KOPT-K1 (cell line): ENCODE measurements around the gene SEPTIN5.

ENCODE experiments used
- H3K27ac ChIP-seq: fragments of 200-600 bp; sonication (generic); 2 replicates; pipeline ENCODE4 v1.5.1; 2016; ENCODE audit warnings: antibody characterized with exemption, mild to moderate bottlenecking, low read depth, low read length; ENCODE audit not compliant: poor library complexity, severe bottlenecking
- H3K36me3 ChIP-seq: fragments of 200-600 bp; sonication (generic); 2 replicates; pipeline ENCODE4 v1.5.1; 2017; ENCODE audit warnings: antibody characterized with exemption, mild to moderate bottlenecking, low read length, moderate library complexity; ENCODE audit not compliant: insufficient read depth
- H3K9me3 ChIP-seq: fragments of 200-600 bp; sonication (generic); 2 replicates; pipeline ENCODE4 v1.5.1; 2017; ENCODE audit warnings: antibody characterized with exemption, low read length, mild to moderate bottlenecking; ENCODE audit not compliant: insufficient read depth, poor library complexity, severe bottlenecking

Gene SEPTIN5

DNA sequence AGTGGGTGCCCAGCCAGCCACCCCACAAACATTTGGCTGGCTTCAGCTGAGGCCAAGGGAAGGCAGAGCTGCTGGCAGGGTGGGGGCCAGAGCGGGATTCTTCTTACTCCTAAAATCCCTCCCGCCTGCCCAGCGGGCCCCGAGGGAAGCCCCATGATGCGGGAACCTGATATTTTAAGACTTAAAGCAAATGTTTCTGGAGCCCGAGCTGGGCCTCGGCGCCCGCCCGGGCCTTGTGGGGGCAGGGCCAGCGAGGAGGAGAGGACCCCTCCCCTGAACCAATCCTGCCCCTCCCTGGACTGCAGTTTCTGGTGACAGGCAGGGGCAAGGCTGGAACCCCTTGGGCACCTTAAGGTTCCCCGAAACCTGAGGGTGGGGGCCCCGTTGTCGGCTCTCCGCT, 26.3 kb downstream of the SEPTIN5 start:
- Histone ChIP-seq H3K36me3 (no peaks in the 10 kb centered on the region), H3K27ac (no peak overlapping the region), H3K9me3 (no peaks in the 10 kb centered on the region)

DNA sequence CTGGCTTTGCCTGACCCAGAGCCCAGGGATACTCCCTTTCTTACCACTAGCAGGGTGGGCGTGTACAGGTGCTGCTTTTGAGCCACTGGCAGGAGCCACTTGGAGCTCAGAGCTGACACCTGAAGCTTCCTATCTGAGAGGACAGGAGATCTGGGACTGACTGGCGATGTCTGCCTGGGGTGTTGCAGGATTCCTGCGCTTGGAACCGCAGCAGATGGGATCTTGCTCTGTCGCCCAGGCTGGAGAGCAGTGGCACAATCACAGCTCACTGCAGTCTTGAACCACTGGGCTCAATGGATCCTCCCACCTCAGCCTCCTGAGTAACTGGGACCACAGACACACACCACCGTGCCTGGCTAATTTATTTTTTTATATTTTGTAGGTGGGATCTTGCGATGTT, 26.8 kb downstream of the SEPTIN5 start:
- no peaks in the 10 kb centered on the region for H3K9me3 ChIP-seq
- H3K27ac ChIP-seq = no peak overlapping the region
- H3K36me3 ChIP-seq = no peaks in the 10 kb centered on the region

DNA sequence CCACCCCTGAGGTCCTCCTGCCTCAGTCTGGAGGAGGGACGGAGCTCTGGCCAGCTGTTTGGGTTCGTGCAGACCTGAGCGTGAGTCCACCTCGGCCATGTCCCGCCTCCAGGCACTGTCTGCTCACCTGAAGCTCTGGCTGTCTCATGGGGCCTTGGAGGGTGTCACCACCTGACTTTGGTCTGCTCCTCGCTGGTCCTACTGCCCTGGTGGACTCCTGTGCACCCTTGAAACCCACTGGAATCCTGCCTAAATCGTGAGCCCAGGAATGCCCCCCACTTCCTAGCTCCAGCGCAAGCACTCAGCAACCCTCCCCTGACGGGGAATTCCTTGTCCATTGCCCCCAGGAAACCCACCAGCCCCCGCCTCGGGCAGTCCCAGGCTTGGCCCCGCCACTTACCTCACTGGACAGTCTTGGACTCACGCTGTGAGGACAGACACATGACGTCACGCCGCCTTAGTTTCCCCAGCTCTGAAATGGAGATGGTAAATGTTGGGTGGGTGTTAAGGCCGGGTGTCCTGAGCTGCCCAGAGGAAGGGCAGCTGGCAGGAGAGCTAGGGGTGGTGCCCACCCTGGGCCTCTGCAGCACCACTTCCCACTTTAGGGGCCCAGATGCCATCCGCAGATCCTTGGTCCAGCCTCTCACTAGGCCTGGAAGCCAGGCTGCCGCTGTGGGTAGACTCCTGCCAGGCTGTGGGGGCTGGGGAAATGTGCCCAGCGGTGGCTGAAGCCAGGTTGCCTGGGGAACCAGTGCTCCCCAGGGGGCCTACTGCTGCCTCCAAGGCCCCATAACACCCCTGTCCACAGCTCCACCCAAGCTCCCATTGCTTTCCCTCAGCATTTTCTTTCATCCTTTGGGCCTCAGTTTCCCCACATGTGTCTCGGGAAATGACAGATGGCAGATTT, 28.1 kb downstream of the SEPTIN5 start:
- Histone ChIP-seq H3K36me3 (no peaks in the 10 kb centered on the region), H3K27ac (no peak overlapping the region), H3K9me3 (no peaks in the 10 kb centered on the region)

DNA sequence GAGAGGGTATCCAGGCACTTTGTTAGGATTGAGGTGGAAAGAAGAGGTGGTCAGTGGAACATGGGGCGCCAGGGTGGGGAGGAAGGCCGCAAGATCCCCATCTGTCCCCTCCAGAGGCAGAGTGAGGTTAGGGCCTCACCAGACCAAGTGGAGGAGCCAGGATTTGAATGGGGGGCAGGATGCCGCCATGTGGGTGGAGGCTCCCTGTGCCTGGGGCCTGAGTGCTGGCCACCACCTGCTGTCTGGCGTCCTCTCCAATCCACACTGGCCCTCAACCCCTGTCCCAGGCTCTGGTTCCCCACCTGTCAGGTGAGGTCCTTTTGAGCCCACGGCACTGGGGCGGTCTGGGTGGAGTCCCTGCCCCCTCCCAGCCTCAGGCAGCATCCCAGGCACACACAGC, 28.8 kb downstream of the SEPTIN5 start:
- Histone ChIP-seq H3K27ac (no peak overlapping the region), H3K9me3 (no peaks in the 10 kb centered on the region), H3K36me3 (no peaks in the 10 kb centered on the region)

DNA sequence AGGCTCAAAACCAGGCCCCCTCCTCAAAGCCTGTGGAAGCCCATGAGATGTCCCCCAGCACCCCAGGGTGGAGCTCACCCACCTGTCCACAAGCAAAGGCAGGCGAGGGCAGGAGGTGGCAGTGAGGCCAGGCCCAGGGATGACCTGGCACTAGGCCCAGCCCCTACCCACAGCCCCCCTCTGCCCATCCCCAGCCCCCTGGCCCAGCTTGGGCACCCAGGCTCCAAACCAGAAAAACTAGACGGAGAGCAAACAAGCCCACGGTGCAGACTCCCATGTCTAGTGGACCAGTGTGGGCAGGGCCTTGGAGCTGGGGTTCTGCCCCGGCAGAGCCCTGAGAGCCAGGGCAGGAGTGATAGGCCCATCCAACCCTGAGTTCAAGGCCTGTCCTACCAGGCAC, 29.3 kb downstream of the SEPTIN5 start:
- Histone ChIP-seq H3K36me3 (no peaks in the 10 kb centered on the region), H3K27ac (no peak overlapping the region), H3K9me3 (no peaks in the 10 kb centered on the region)

DNA sequence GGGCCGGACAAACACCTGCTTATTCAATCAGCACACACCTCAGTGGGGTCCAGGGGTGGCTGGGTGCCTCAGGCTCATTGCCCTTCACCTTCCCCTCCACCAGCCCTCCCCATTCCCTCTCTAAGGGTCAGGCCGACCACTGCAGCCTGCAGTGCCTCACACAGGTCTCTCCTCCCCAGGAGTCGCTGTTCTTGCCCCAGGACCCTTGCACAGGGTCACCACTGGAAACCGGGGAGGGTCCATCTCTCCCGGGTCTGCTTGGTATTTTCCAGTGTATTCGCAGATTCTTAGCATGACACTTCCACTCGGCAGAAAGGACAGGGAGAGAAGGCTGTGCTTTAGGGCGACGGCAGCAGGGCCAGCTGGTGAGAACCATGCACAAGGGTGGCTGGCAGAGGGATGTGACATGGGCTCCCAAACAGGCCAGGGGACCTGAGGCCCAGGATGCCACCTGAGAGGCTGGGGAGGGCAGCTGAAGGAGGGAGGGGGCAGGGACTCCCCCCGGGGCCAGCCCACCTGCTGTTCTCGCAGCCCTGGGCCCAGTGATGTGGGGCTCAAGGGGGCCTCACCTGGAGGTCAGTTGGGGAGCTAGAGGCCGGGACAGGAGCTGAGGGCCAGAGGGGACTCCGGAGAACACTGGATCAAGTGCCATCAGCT, 30.2 kb downstream of the SEPTIN5 start:
- no peaks in the 10 kb centered on the region for H3K36me3 ChIP-seq
- no peak overlapping the region for H3K27ac ChIP-seq
- H3K9me3 ChIP-seq = no peaks in the 10 kb centered on the region

DNA sequence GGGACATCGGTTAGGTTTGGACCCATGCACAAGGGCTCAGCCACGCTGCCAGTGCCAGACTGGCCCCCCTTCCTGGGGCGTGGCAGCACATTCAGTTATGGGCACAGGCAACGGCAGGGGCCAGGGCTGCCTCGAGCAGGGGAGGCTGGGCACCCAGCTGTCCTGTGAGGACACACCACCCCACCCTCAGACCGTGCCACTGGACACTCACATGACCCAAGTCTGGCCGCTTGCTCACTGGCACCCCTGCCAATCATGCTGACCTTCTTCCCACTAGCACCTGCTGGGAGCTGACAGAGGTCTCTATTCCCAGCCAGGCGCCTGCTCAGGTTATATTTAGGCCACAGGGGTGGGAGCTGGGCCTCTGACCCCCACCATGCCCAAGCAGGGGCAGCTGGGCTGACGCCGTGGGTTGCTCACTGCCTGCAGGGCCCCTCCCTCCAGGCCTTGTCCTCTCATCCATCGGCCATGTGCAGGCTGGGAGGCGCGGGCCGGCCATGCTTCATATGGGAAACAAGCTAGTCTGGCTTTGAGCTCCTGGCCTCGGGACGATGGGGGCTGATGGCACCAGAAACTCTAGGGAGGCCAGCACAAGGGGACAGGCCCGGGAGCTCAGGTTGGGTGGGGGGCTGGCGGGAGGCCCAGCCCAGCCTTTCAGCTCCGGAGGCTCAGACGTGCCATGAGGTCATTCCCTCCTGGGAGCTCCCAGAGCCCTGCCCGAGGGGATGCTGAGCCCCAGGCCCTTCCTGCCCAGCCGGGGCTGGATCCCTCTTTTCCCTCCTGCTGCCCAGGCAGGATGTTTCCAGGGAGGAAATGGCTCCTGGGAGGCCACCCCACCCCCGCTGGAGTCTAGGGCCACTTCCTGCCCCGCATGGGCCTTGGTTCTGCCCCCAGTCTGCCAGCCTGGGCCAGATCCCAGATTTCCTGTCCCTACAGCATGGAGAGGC, 31.1 kb downstream of the SEPTIN5 start:
- Histone ChIP-seq H3K9me3 (no peaks in the 10 kb centered on the region), H3K27ac (no peak overlapping the region), H3K36me3 (no peaks in the 10 kb centered on the region)

DNA sequence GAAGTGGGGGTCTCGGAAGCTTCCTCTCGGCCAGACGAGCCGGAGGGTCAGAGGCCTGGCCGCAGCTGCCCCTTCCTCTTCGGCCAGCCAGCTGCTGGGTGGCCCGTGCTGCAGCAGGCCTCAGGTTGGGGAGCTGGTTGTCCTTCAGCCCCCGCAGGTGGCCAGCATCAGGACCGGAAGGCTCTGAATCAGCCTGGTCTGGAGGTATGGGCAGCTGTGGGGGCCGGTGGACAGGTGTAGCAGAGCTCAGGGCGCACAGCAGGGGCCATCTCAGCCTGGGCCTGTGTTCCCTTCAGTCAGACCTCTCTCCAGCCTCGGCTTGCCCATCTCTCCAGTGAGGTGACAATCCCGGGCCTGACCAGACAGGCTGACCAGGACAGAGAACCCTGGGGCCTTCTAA, 32.4 kb downstream of the SEPTIN5 start:
- H3K27ac ChIP-seq = no peak overlapping the region
- no peaks in the 10 kb centered on the region for H3K36me3 ChIP-seq
- H3K9me3 ChIP-seq = no peaks in the 10 kb centered on the region

DNA sequence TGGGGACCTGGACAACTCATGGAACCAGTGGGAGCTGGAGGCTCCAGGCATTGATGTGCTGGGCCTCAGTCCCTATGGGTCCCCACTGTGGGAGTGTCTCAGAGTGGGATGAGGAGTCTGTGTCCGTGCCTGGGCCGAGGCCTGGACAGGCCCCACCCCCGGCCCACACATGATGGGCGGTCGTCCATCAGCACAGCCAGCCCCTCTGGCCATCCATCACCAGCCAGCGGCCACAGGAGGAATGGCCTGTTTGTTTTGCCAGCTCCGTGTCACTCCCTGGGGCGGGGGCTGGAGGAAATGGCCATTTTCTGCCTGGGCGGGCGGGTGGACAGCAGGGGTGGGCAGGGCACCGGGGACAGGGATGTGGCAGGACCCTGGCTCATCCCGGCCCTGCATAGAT, 33.2 kb downstream of the SEPTIN5 start:
- no peaks in the 10 kb centered on the region for H3K9me3 ChIP-seq
- no peak overlapping the region for H3K27ac ChIP-seq
- no peaks in the 10 kb centered on the region for H3K36me3 ChIP-seq

DNA sequence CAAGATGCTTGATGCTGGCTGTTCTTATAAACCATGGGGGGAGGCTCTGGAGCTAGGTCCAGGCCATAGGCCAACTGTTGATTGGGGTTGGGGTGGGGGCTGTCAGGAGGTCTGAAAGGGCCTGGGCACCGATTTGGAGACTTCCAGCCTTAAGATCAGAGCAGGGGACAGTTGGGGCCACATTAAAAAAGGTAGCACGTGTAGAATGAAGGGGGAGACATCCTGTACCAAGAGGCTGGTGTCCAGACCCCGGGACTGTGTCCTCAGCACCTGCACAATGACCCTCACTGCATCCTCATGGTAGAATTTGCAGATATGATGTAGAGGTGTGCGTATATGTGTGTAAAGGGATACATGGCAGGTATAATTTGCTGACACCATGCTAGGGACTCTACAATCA, 33.8 kb downstream of the SEPTIN5 start:
- H3K36me3 ChIP-seq = no peaks in the 10 kb centered on the region
- no peaks in the 10 kb centered on the region for H3K9me3 ChIP-seq
- no peak overlapping the region for H3K27ac ChIP-seq

DNA sequence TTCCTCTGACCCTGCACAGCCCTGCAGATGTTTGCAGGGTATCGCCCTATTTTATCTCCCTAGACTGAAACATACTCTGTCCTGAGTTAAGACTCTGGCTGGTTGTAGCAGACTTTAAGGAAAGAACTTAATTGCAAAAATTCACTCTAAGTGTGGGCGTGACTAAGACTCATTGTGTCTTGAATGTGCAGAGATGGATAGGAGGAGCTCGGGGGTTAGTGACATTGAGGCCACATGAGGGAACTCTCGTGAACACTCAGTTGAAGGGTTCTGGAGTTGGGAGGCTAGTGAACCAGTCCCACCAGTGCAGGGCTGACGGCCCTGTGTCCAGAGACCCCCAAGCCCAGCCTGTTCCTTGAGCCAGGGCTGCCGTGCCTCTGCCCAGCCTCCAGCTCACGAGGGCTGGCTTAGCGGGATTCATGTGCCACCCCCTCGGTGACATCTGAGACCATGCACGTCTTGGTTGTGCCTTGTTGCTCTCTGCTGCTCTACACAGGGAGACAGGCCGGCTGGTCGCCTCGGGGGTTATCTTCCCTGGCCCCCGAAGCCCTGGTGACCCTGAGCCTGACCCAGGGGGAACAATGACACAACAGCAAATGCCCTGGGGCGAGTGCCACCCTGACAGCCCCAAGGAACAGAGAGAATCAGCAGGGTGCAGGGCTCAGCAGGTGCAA, 34.8 kb downstream of the SEPTIN5 start:
- no peak overlapping the region for H3K27ac ChIP-seq
- H3K9me3 ChIP-seq = no peaks in the 10 kb centered on the region
- no peaks in the 10 kb centered on the region for H3K36me3 ChIP-seq

DNA sequence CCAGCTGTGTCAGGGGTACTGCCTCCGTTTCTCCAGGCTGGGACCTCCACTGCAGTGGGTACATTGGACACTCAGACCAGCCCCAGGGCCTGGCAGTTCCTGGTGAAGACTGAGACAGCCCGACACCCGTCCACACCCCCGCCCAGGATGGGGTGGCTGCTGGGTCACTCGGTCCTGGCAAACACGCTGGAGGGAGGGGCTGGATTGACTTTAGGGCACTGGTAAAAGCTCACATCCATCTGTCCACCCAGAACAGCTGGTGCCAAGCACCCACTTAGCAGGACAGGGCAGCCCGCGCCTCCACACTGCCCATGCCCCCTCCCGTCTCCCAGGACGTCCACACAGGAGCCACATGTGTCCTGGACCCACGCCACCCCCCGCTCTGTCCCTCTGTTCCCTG, 35.6 kb downstream of the SEPTIN5 start:
- H3K36me3 ChIP-seq = no peaks in the 10 kb centered on the region
- H3K9me3 ChIP-seq = no peaks in the 10 kb centered on the region
- H3K27ac ChIP-seq = no peak overlapping the region

DNA sequence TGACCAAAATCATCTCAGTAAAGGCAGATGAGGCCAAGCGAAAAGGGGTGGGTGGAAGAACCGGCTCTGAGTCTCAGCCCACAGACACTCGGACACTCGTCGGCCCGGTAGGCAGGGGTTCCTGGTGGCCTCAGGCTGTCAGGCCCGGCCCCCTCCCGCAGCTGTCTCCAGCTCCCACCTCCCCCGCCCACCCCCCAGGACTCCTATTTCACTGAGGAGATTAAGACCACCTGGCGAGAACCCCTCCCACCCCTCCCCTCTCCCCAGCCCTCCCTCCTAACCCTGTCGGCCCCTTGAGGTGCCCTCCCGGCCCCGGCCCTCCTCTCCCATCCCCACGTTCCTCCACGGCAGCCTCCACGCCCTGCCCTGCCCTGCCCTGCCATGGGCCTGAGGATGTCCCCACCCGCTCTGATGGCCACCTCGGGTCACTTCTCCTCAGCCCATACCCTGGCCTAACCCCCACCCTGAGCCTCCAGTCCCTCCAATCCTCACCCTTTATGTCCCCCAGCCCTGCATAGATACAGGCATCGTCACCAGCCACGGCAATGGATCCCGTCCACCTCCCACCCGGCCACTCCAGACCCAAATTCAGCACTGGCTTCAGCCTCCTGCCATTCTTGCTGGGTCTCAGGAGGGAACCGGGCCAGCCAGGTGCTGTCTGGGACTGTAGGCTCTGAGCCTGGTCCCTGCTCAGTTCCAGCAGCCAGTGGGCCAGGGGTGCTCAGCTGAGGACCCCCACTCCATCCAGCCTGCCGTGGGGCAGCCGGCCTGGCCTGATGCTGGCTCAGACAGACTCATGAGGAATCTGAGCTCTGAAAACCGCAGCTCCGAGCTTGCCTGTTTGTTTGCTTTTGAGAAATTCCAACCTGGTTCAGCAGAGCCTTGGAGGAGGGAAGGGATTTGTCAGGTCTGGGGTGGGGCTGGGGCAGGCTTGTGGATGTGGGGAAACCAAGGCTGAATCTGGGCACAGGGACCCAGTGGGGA, 36.5 kb downstream of the SEPTIN5 start:
- no peaks in the 10 kb centered on the region for H3K36me3 ChIP-seq
- no peaks in the 10 kb centered on the region for H3K9me3 ChIP-seq
- no peak overlapping the region for H3K27ac ChIP-seq
